Large intestine (tissue), 3 donors: ENCODE data around the gene TMEM187. TPM values are rescaled to one million over a fixed set of nuclear protein-coding genes. Genes with fewer than 3 reads are reported as not detected.

ENCODE experiments used
- DNase-seq, 2 donors: peaks; one replicate each; pipeline versions ENCODE4 v3.0.0 to v3.0.0-alpha.2; 2013
- H3K27ac ChIP-seq: one replicate; pipeline ENCODE4 v1.5.1; 2013; ENCODE audit warnings: low read length
- H3K27me3 ChIP-seq: 2 replicates; pipeline ENCODE4 v1.6.1; 2013; ENCODE audit warnings: low read length; ENCODE audit not compliant: control insufficient read depth, insufficient read depth
- H3K36me3 ChIP-seq: 2 replicates; pipeline ENCODE4 v1.6.1; 2013; ENCODE audit warnings: low read length; ENCODE audit not compliant: control insufficient read depth, insufficient read depth
- H3K4me1 ChIP-seq: one replicate; pipeline ENCODE4 v1.6.1; 2013; ENCODE audit warnings: low read length; ENCODE audit not compliant: control insufficient read depth, insufficient read depth
- H3K4me3 ChIP-seq: one replicate; pipeline ENCODE4 v1.5.1; 2013; ENCODE audit warnings: low read length
- H3K9me3 ChIP-seq: one replicate; pipeline ENCODE4 v1.6.1; 2013; ENCODE audit warnings: mild to moderate bottlenecking, low read depth, low read length, moderate library complexity; ENCODE audit not compliant: control insufficient read depth
- WGBS: methylation state at CpG from one replicate; pipeline ENCODE4 v1.1.5; 2013; ENCODE audit warnings: low lambda C conversion rate; ENCODE audit not compliant: insufficient coverage; 5-methylcytosine and 5-hydroxymethylcytosine counted together
- polyA plus RNA-seq: library from polyadenylated mRNA; unstranded; fragments of 120-200 nt; gene quantifications from one replicate; pipeline ENCODE4 v1.2.1, GENCODE V29; 2013

The TMEM187 gene
- polyA plus RNA-seq, 1 donor: 4.9 TPM

- no peaks in the 10 kb centered on the region for H3K9me3 ChIP-seq
Observed at GRCh38 chrX:153927672-153927921, 45.0 kb upstream of the TMEM187 start.

GRCh38 chrX:153927922-153928760, 44.4 kb upstream of the TMEM187 start:
- peak; percentile 98 for DNase-seq
- WGBS: no CpG with 5 or more reads among the region's 76 CpGs
- no peaks in the 10 kb centered on the region for H3K9me3 ChIP-seq
- H3K36me3 ChIP-seq: peaks cover 30% of the 10 kb centered on the region
- H3K4me1 ChIP-seq: peaks cover 34% of the 10 kb centered on the region
- H3K27ac ChIP-seq: peak overlapping the region; percentile 90
- no peaks in the 10 kb centered on the region for H3K27me3 ChIP-seq
- peak overlapping the region; percentile 64 for H3K4me3 ChIP-seq

More at GRCh38 chrX:153927672-153927921, 45.0 kb upstream of the TMEM187 start:
- H3K4me3 ChIP-seq: peak overlapping the region; percentile 64
- DNase-seq: no peak
- H3K27ac ChIP-seq: peak overlapping the region; percentile 90
- WGBS: no CpG with 5 or more reads among the region's 8 CpGs
- no peaks in the 10 kb centered on the region for H3K27me3 ChIP-seq
- H3K36me3 ChIP-seq: peaks cover 27% of the 10 kb centered on the region
- peaks cover 34% of the 10 kb centered on the region for H3K4me1 ChIP-seq

GRCh38 chrX:153928846-153929245, 43.7 kb upstream of the TMEM187 start:
- Histone ChIP-seq H3K36me3 (peaks cover 30% of the 10 kb centered on the region), H3K4me3 (no peak overlapping the region), H3K27ac (peak overlapping the region; percentile 81), H3K27me3 (no peaks in the 10 kb centered on the region), H3K4me1 (peaks cover 37% of the 10 kb centered on the region), H3K9me3 (no peaks in the 10 kb centered on the region)
- no CpG with 5 or more reads among the region's 9 CpGs for WGBS
- no peak for DNase-seq

- H3K4me1 ChIP-seq: peaks cover 34% of the 10 kb centered on the region
Observed at GRCh38 chrX:153929576-153929975, 43.0 kb upstream of the TMEM187 start.

GRCh38 chrX:153930011-153930910, 42.3 kb upstream of the TMEM187 start:
- WGBS: no CpG with 5 or more reads among the region's 31 CpGs
- Histone ChIP-seq H3K27ac (no peak overlapping the region), H3K9me3 (no peaks in the 10 kb centered on the region), H3K4me3 (no peak overlapping the region), H3K36me3 (peaks cover 30% of the 10 kb centered on the region), H3K27me3 (no peaks in the 10 kb centered on the region), H3K4me1 (peaks cover 30% of the 10 kb centered on the region)
- DNase-seq: no peak

More at GRCh38 chrX:153929576-153929975, 43.0 kb upstream of the TMEM187 start:
- no peak overlapping the region for H3K4me3 ChIP-seq
- H3K36me3 ChIP-seq: peaks cover 30% of the 10 kb centered on the region
- no CpG with 5 or more reads among the region's 10 CpGs for WGBS
- H3K9me3 ChIP-seq: no peaks in the 10 kb centered on the region
- no peak for DNase-seq
- no peaks in the 10 kb centered on the region for H3K27me3 ChIP-seq
- no peak overlapping the region for H3K27ac ChIP-seq

GRCh38 chrX:153931151-153931550, 41.4 kb upstream of the TMEM187 start:
- H3K27me3 ChIP-seq: no peaks in the 10 kb centered on the region
- peaks cover 30% of the 10 kb centered on the region for H3K36me3 ChIP-seq
- H3K4me1 ChIP-seq: peaks cover 29% of the 10 kb centered on the region
- WGBS: no CpG with 5 or more reads among the region's 8 CpGs
- H3K9me3 ChIP-seq: no peaks in the 10 kb centered on the region
- H3K27ac ChIP-seq: no peak overlapping the region
- DNase-seq: no peak
- H3K4me3 ChIP-seq: no peak overlapping the region

GRCh38 chrX:153931748-153932147, 40.8 kb upstream of the TMEM187 start:
- Histone ChIP-seq H3K27me3 (no peaks in the 10 kb centered on the region), H3K36me3 (peaks cover 30% of the 10 kb centered on the region), H3K4me3 (no peak overlapping the region), H3K4me1 (peaks cover 24% of the 10 kb centered on the region), H3K27ac (no peak overlapping the region), H3K9me3 (no peaks in the 10 kb centered on the region)
- no CpG with 5 or more reads among the region's 13 CpGs for WGBS
- no peak for DNase-seq

- peaks cover 19% of the 10 kb centered on the region for H3K4me1 ChIP-seq
- no CpG with 5 or more reads among the region's 13 CpGs for WGBS
- H3K27ac ChIP-seq: no peak overlapping the region
- no peaks in the 10 kb centered on the region for H3K27me3 ChIP-seq
- H3K4me3 ChIP-seq: no peak overlapping the region
- peaks cover 30% of the 10 kb centered on the region for H3K36me3 ChIP-seq
- no peaks in the 10 kb centered on the region for H3K9me3 ChIP-seq
- no peak for DNase-seq
Observed at GRCh38 chrX:153932220-153932915, 40.2 kb upstream of the TMEM187 start.

- no peaks in the 10 kb centered on the region for H3K27me3 ChIP-seq
- DNase-seq: no peak
- H3K4me1 ChIP-seq: peaks cover 19% of the 10 kb centered on the region
- no peak overlapping the region for H3K27ac ChIP-seq
- WGBS: no CpG with 5 or more reads among the region's 7 CpGs
- H3K9me3 ChIP-seq: no peaks in the 10 kb centered on the region
- peaks cover 30% of the 10 kb centered on the region for H3K36me3 ChIP-seq
- peak overlapping the region; percentile 63 for H3K4me3 ChIP-seq
Observed at GRCh38 chrX:153933748-153934147, 38.8 kb upstream of the TMEM187 start.

GRCh38 chrX:153934148-153934761, 38.3 kb upstream of the TMEM187 start:
- peaks cover 14% of the 10 kb centered on the region for H3K4me1 ChIP-seq
- no peaks in the 10 kb centered on the region for H3K9me3 ChIP-seq
- H3K36me3 ChIP-seq: peaks cover 32% of the 10 kb centered on the region
- H3K27me3 ChIP-seq: no peaks in the 10 kb centered on the region
- H3K4me3 ChIP-seq: peak overlapping the region; percentile 63
- no peak overlapping the region for H3K27ac ChIP-seq
- DNase-seq: no peak
- no CpG with 5 or more reads among the region's 33 CpGs for WGBS
